Aorta (tissue), 5 donors: ENCODE results near the gene KCNMA1. TPM values are rescaled to one million over a fixed set of nuclear protein-coding genes. Genes with fewer than 3 reads are reported as not detected.
A peak's percentile ranks its signal among the peaks of the same experiment; 100 is the strongest.

ENCODE experiments used
- ATAC-seq: fragments of 200-7000 bp; cut with Tn5 transposase; one replicate; pipeline ENCODE4 v1.9.1; 2022; ENCODE audit warnings: moderate library complexity; ENCODE audit not compliant: low FRiP score
- DNase-seq, 2 donors: peaks; one replicate each; pipeline ENCODE4 v3.0.0-alpha.2; 2020
- H3K27ac ChIP-seq, 2 donors: one replicate each; pipeline ENCODE4 v1.5.1; 2013; ENCODE audit warnings: low read length in 2 of 2, mild to moderate bottlenecking in 2 of 2, moderate library complexity in 2 of 2, control low read depth in 1 of 2, inconsistent platforms in 1 of 2, low read depth in 1 of 2
- H3K27me3 ChIP-seq, 2 donors: one replicate each; pipeline ENCODE4 v1.6.1; 2013; ENCODE audit warnings: control low read depth in 1 of 2, low read length in 1 of 2, mild to moderate bottlenecking in 1 of 2, moderate library complexity in 1 of 2; ENCODE audit not compliant: insufficient read depth in 2 of 2, control insufficient read depth in 1 of 2
- H3K36me3 ChIP-seq, 2 donors: one replicate each; pipeline ENCODE4 v1.6.1; 2013; ENCODE audit warnings: control low read depth in 1 of 2, low read length in 1 of 2, mild to moderate bottlenecking in 1 of 2; ENCODE audit not compliant: insufficient read depth in 2 of 2, control insufficient read depth in 1 of 2
- H3K4me1 ChIP-seq, 2 donors: one replicate each; pipeline ENCODE4 v1.6.1; 2013; ENCODE audit warnings: low read length in 2 of 2, control low read depth in 1 of 2, mild to moderate bottlenecking in 1 of 2, moderate library complexity in 1 of 2; ENCODE audit not compliant: insufficient read depth in 2 of 2, control insufficient read depth in 1 of 2
- H3K4me3 ChIP-seq, 2 donors: one replicate each; pipeline ENCODE4 v1.5.1; 2013; ENCODE audit warnings: low read length in 2 of 2, control low read depth in 1 of 2, mild to moderate bottlenecking in 1 of 2
- H3K9me3 ChIP-seq: one replicate; pipeline ENCODE4 v1.6.1; 2013; ENCODE audit warnings: mild to moderate bottlenecking, low read length; ENCODE audit not compliant: control insufficient read depth
- WGBS, 2 donors: extraction: QIAGEN DNeasy Blood & Tissue Kit; methylation state at CpG; one replicate each; pipeline ENCODE4 v1.1.7; 2013; 5-methylcytosine and 5-hydroxymethylcytosine counted together
- intact Hi-C, 2 donors: fragments of 100-400 bp; cut with DNase I; formaldehyde crosslinking; loops; one replicate each; pipeline versions ENCODE4 v1.14.2 to v1.15.0; 2022
- polyA plus RNA-seq, 2 donors: library from polyadenylated mRNA; stranded (reverse); fragments of 200-250 nt; gene quantifications; one replicate each; pipeline ENCODE4 v1.2.3, GENCODE V29; 2013
- total RNA-seq, 2 donors: library from RNA; stranded (reverse); fragmentation: NEBNext Ultra II Directional; extraction: Animal tissue kit (Norgen Biotek cat#: 25700); gene quantifications; one replicate each; pipeline ENCODE4 v1.2.1, GENCODE V29; 2021
- donor health status: healthy with polysubstance abuse.
- donor health status: Bipolar disorder and iron deficiency.
- donor health status: DM: no; HTN: no; CAD: no.
- donor health status: DM: no; HTN: no; CAD: no.
- donor health status: DM: yes; HTN: yes; CAD: no.

The KCNMA1 gene
- total and polyA plus RNA-seq, 4 donors = 36.8 to 163 (median 125) TPM

DNA sequence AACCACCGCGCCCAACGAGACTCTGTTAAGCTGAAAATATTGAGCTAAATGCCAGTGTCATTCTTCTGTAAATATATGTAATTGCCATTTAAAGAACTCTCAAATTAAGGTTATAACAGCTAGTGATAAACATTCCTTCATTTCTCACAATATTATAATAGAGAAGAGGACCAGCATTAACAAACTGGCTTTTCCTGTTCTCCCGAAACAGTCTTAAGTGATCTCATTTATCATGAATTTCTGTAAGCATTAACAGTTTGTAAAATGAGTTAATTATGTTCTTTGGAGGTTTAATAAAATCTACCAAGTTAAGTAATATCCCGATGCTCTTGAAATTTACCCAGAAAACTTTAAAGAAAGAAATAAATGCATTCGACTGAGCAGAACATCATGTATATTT, 352.8 kb downstream of the KCNMA1 start:
- Histone ChIP-seq H3K27ac (no peak overlapping the region), H3K4me1 (peaks cover 12 to 17% of the 10 kb centered on the region in 2 donors), H3K27me3 (no peaks in the 10 kb centered on the region), H3K9me3 (no peaks in the 10 kb centered on the region), H3K4me3 (no peak overlapping the region), H3K36me3 (no peaks in the 10 kb centered on the region)
- ATAC-seq = no peak
- WGBS, 2 donors = 29 to 36% methylated on average over 6 of the region's 6 CpGs
- intact Hi-C loops = no loop called here
- no peak for DNase-seq

DNA sequence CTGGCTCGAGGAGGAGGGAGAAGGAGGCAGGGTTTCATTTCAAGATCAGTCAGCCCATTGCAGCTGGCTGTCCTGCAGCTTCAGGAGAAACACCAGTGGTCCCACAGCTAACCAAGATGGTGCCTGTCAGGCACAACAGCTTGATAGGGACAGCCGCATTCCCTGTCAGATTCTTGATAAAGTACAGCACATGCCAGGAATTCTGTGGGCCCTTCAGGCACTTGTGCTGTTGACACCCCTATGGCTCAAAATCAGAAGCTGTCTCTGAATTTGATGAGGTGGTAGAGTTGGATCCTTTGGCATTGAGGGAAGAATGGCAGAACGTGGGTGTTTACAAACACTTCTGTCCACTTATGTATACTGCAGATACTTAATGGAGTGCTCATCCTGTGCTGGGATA, 354.3 kb downstream of the KCNMA1 start:
- Histone ChIP-seq H3K4me1 (peaks cover 10 to 12% of the 10 kb centered on the region in 2 donors), H3K4me3 (no peak overlapping the region), H3K36me3 (no peaks in the 10 kb centered on the region), H3K27me3 (no peaks in the 10 kb centered on the region), H3K9me3 (no peaks in the 10 kb centered on the region), H3K27ac (peak overlapping the region in 1 of 2 donors; percentile 64)
- intact Hi-C loops = no loop called here
- no peak for DNase-seq
- 16 to 23% methylated on average over 3 of the region's 3 CpGs for WGBS, 2 donors
- no peak for ATAC-seq

DNA sequence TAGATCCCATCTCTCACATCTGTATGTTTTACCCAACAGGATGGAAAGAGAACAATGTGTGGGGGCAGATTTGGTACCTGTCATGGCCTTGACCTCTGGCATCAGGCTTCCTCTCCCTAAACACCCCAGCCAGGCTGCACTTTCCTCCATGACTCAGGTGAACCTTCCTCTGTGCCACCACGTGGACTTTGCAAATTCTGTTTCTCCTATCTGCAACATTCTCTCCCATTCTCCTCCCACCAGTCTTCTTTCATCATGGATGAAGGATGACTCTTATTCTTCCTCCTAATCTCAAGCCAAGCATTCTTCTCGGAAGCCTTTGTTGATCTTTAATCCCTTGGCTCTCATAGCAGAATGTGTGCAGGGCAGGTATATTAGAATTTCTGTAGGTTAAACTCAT, 355.4 kb downstream of the KCNMA1 start:
- Histone ChIP-seq H3K27ac (no peak overlapping the region), H3K9me3 (no peaks in the 10 kb centered on the region), H3K4me3 (no peak overlapping the region), H3K4me1 (peaks cover 7 to 12% of the 10 kb centered on the region in 2 donors), H3K36me3 (no peaks in the 10 kb centered on the region), H3K27me3 (no peaks in the 10 kb centered on the region)
- no peak for DNase-seq
- no peak for ATAC-seq
- intact Hi-C loops = no loop called here
- WGBS, 2 donors = 49 to 54% methylated on average over 2 of the region's 2 CpGs

DNA sequence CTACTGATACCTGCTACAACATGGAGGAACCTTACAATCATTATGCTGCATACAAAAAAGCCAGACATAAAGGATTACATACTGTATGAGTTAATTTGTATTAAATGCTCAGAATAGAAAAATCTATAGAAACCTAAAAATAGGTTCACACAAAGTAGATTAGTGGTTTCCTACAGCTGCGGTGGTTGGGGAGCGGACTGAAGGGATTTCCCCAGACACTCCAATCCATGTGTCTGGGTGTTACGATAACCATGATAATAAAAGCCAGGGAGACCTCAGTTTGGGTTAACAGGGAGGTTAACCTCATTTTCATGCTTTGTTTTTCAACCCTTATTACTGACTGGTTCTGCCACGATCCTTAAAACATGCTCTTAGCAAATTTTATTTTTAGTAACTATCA, 355.9 kb downstream of the KCNMA1 start:
- H3K27ac ChIP-seq = peak overlapping the region in 1 of 2 donors; percentile 71

DNA sequence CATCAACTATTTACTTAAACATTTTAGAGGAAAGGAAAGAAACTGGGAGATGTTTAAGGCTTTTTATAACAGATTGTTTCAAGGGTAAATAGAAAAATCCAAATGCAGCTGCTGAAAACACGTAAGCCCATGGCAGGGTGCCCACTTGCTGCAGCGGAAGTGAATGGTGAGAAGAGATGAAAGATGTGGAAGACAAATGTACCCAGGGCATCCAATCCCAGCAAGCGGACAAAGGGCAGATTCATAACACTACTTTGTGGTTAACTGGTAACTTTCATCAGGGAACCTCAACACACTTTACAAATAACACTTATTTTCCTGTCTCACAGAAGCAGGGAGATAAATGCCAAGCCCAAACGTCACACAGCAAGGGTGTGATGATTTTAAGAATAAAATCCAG, 358.4 kb downstream of the KCNMA1 start:
- H3K9me3 ChIP-seq = no peaks in the 10 kb centered on the region
- intact Hi-C loops = no loop called here
- peak; percentile 68 to 87 for DNase-seq
- WGBS, 2 donors = 32 to 42% methylated on average over 4 of the region's 4 CpGs
- no peaks in the 10 kb centered on the region for H3K27me3 ChIP-seq
- H3K27ac ChIP-seq = peak overlapping the region in 1 of 2 donors; percentile 34
- ATAC-seq = no peak
- H3K4me3 ChIP-seq = no peak overlapping the region
- peaks cover 3 to 4% of the 10 kb centered on the region in 2 donors for H3K4me1 ChIP-seq
- no peaks in the 10 kb centered on the region for H3K36me3 ChIP-seq

More for the DNA sequence above, 355.9 kb downstream of the KCNMA1 start:
- H3K9me3 ChIP-seq = no peaks in the 10 kb centered on the region
- DNase-seq (no peak), ATAC-seq (no peak)
- no peaks in the 10 kb centered on the region for H3K27me3 ChIP-seq
- no peak overlapping the region for H3K4me3 ChIP-seq
- intact Hi-C loops = no loop called here
- peaks cover 7% of the 10 kb centered on the region in 2 donors for H3K4me1 ChIP-seq
- H3K36me3 ChIP-seq = no peaks in the 10 kb centered on the region
- whole genome bisulfite sequencing, 2 donors = 50 to 67% methylated on average over 4 of the region's 4 CpGs

DNA sequence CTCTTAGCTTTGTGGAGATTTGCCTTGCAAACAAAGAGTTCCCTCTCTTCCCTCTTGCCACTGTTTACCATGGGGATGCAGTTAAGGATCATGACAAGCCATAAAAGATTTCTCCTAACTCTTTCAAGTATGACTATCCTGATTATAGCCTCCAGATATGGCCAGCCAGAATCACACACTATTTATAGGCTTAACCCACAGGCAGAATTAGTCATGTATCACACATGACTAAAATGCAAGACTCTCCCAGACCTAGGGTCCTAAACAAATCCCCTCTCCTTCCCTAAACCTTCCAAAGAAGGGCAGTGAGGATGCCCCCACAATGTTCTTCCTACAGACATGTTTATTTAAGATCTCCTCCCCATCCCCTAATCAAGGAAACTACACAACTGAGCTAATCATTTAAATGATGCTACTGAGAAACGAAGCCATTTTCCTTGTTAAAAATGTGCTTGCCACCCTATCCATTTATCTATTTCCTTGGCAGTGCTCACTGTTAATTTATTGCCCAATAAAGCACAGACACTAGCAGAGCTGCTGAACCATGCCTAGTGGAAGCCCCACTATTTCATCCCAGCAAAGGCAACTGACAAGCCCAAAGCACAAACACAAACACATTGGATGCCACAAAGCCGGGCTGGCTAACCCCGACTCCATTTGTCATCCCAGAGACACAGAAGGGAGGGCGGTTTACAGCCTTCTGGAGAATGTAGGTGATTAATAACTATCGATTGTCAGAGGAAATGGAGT, 363.4 kb downstream of the KCNMA1 start:
- Histone ChIP-seq H3K4me1 (peaks cover 0 to 5% of the 10 kb centered on the region in 2 donors), H3K4me3 (no peak overlapping the region), H3K36me3 (no peaks in the 10 kb centered on the region), H3K27ac (no peak overlapping the region), H3K27me3 (no peaks in the 10 kb centered on the region), H3K9me3 (no peaks in the 10 kb centered on the region)
- ATAC-seq = no peak
- no peak for DNase-seq
- 89 to 90% methylated on average over 5 of the region's 5 CpGs for WGBS, 2 donors
- intact Hi-C loops = loop anchor here in 1 of 2 donors (5.0 kb wide), 1 partner anchor 118 kb away; no protein-coding TSS in a partner anchor

DNA sequence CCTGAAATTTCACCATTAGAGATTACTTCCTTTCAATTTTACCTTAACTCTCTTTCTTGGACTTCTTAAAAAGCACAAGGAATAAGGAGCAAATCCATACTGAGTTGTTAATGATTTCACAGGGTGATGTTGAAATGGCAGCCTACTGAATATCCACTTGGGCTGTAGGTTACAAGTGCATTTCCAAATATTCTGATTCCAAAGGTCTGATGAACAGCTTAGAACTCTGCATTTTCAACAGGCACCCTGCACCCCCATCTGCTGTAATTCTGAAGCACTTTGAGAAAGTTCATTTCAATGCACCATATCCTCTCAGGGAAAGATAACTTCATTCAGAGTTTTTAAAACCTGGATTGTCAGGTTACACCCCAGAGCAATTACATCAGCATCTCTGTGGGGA, 368.4 kb downstream of the KCNMA1 start:
- no peak for DNase-seq
- Histone ChIP-seq H3K36me3 (no peaks in the 10 kb centered on the region), H3K4me3 (no peak overlapping the region), H3K27ac (no peak overlapping the region), H3K4me1 (peaks cover 2 to 8% of the 10 kb centered on the region in 2 donors), H3K9me3 (no peaks in the 10 kb centered on the region), H3K27me3 (no peaks in the 10 kb centered on the region)
- ATAC-seq = no peak
- intact Hi-C loops = no loop called here

DNA sequence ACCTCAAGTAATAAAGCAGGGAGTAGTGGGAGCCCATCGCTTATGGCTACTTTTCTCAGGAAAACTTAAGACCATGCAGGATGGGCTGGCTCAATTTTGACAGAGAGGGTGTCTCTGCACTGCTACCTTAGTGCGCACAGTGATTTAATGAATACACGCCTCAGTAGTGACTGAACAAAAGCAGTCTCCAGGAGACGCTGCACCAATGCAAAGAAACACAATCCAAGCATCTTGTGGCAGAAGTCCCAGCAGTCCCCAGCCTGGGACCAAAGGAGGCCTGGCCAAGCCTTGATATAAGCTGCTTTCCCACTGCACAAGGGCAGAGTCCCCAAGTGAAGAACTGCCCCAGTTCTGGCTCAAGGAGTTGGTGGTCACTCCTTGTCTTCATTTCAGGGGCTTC, 368.9 kb downstream of the KCNMA1 start:
- 45 to 60% methylated on average over 4 of the region's 4 CpGs for WGBS, 2 donors
- peak overlapping the region; percentile 30 to 88 for H3K27ac ChIP-seq

More for the DNA sequence above, 368.9 kb downstream of the KCNMA1 start:
- no peak overlapping the region for H3K4me3 ChIP-seq
- ATAC-seq (peak; percentile 5), DNase-seq (no peak)
- peaks cover 2 to 7% of the 10 kb centered on the region in 2 donors for H3K4me1 ChIP-seq
- H3K36me3 ChIP-seq = no peaks in the 10 kb centered on the region
- intact Hi-C loops = no loop called here
- H3K9me3 ChIP-seq = no peaks in the 10 kb centered on the region
- H3K27me3 ChIP-seq = no peaks in the 10 kb centered on the region
